ENCODE measurements around the gene CFAP74.

The CFAP74 gene

GRCh38 chr1:2041887-2042286, 38.3 kb upstream of the CFAP74 start:
- Histone ChIP-seq H3K9me3 (ENCODE audit: insufficient read depth, low read length, severe bottlenecking) (no peaks in the 10 kb centered on the region), H3K36me3 (ENCODE audit: insufficient read depth, low read length) (no peaks in the 10 kb centered on the region), H3K4me3 (ENCODE audit: low read depth in 1 of 2, low read length in 2 of 2) (no peak overlapping the region), H3K79me2 (ENCODE audit: insufficient read depth, low read length) (no peaks in the 10 kb centered on the region), H3K4me1 (ENCODE audit: insufficient read depth, low read length) (no peaks in the 10 kb centered on the region), H3K4me2 (ENCODE audit: insufficient read depth, low read length) (no peak overlapping the region), H3K27ac (ENCODE audit: low read length) (no peak overlapping the region), H4K20me1 (ENCODE audit: insufficient read depth, low read length) (no peaks in the 10 kb centered on the region), H2AFZ (ENCODE audit: low read depth, low read length) (no peak overlapping the region), H3K9ac (ENCODE audit: low read depth, low read length) (no peak overlapping the region), H3K27me3 (ENCODE audit: insufficient read depth, low read length, poor library complexity) (peaks cover 17% of the 10 kb centered on the region)
- ATAC-seq (ENCODE audit: insufficient read depth, low read depth) (no peak), DNase-seq (no peak)
- TF ChIP-seq, protein P1, sequence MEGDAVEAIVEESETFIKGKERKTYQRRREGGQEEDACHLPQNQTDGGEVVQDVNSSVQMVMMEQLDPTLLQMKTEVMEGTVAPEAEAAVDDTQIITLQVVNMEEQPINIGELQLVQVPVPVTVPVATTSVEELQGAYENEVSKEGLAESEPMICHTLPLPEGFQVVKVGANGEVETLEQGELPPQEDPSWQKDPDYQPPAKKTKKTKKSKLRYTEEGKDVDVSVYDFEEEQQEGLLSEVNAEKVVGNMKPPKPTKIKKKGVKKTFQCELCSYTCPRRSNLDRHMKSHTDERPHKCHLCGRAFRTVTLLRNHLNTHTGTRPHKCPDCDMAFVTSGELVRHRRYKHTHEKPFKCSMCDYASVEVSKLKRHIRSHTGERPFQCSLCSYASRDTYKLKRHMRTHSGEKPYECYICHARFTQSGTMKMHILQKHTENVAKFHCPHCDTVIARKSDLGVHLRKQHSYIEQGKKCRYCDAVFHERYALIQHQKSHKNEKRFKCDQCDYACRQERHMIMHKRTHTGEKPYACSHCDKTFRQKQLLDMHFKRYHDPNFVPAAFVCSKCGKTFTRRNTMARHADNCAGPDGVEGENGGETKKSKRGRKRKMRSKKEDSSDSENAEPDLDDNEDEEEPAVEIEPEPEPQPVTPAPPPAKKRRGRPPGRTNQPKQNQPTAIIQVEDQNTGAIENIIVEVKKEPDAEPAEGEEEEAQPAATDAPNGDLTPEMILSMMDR (IDR thresholded peaks at IDR 0.05; ENCODE audit: borderline replicate concordance, extremely low read depth, low read length, poor library complexity, severe bottlenecking): no peak
- no peak for TF ChIP-seq EZH2 (IDR thresholded peaks at IDR 0.05; ENCODE audit: borderline replicate concordance, low read depth, low read length, severe bottlenecking)

GRCh38 chr1:2041305-2041704, 37.7 kb upstream of the CFAP74 start:
- Histone ChIP-seq H3K36me3 (ENCODE audit: insufficient read depth, low read length) (no peaks in the 10 kb centered on the region), H3K4me1 (ENCODE audit: insufficient read depth, low read length) (no peaks in the 10 kb centered on the region), H3K9ac (ENCODE audit: low read depth, low read length) (no peak overlapping the region), H3K4me2 (ENCODE audit: insufficient read depth, low read length) (no peak overlapping the region), H3K4me3 (ENCODE audit: low read depth in 1 of 2, low read length in 2 of 2) (no peak overlapping the region), H3K27ac (ENCODE audit: low read length) (no peak overlapping the region), H4K20me1 (ENCODE audit: insufficient read depth, low read length) (no peaks in the 10 kb centered on the region), H2AFZ (ENCODE audit: low read depth, low read length) (no peak overlapping the region), H3K79me2 (ENCODE audit: insufficient read depth, low read length) (no peaks in the 10 kb centered on the region), H3K27me3 (ENCODE audit: insufficient read depth, low read length, poor library complexity) (peaks cover 17% of the 10 kb centered on the region), H3K9me3 (ENCODE audit: insufficient read depth, low read length, severe bottlenecking) (no peaks in the 10 kb centered on the region)
- DNase-seq (no peak), ATAC-seq (ENCODE audit: insufficient read depth, low read depth) (no peak)
- TF ChIP-seq, protein P1 (IDR thresholded peaks at IDR 0.05; ENCODE audit: borderline replicate concordance, extremely low read depth, low read length, poor library complexity, severe bottlenecking): no peak
- TF ChIP-seq EZH2 (IDR thresholded peaks at IDR 0.05; ENCODE audit: borderline replicate concordance, low read depth, low read length, severe bottlenecking): no peak

- Histone ChIP-seq H3K9me3 (ENCODE audit: insufficient read depth, low read length, severe bottlenecking) (no peaks in the 10 kb centered on the region), H2AFZ (ENCODE audit: low read depth, low read length) (no peak overlapping the region), H4K20me1 (ENCODE audit: insufficient read depth, low read length) (no peaks in the 10 kb centered on the region), H3K36me3 (ENCODE audit: insufficient read depth, low read length) (no peaks in the 10 kb centered on the region), H3K9ac (ENCODE audit: low read depth, low read length) (no peak overlapping the region), H3K27me3 (ENCODE audit: insufficient read depth, low read length, poor library complexity) (peaks cover 17% of the 10 kb centered on the region), H3K4me1 (ENCODE audit: insufficient read depth, low read length) (no peaks in the 10 kb centered on the region), H3K4me2 (ENCODE audit: insufficient read depth, low read length) (no peak overlapping the region), H3K4me3 (ENCODE audit: low read depth in 1 of 2, low read length in 2 of 2) (no peak overlapping the region), H3K27ac (ENCODE audit: low read length) (no peak overlapping the region), H3K79me2 (ENCODE audit: insufficient read depth, low read length) (no peaks in the 10 kb centered on the region)
- DNase-seq: no peak
- ATAC-seq (ENCODE audit: insufficient read depth, low read depth): no peak
- TF ChIP-seq EZH2 (IDR thresholded peaks at IDR 0.05; ENCODE audit: borderline replicate concordance, low read depth, low read length, severe bottlenecking): no peak
- TF ChIP-seq, protein P1 (IDR thresholded peaks at IDR 0.05; ENCODE audit: borderline replicate concordance, extremely low read depth, low read length, poor library complexity, severe bottlenecking): no peak
These were observed 35.7 kb upstream of the CFAP74 start for GRCh38 chr1:2039251-2039650.

- H3K4me3 ChIP-seq (ENCODE audit: low read depth in 1 of 2, low read length in 2 of 2): no peak overlapping the region
- H4K20me1 ChIP-seq (ENCODE audit: insufficient read depth, low read length): no peaks in the 10 kb centered on the region
- no peak overlapping the region for H3K9ac ChIP-seq (ENCODE audit: low read depth, low read length)
- no peaks in the 10 kb centered on the region for H3K4me1 ChIP-seq (ENCODE audit: insufficient read depth, low read length)
- DNase-seq (no peak), ATAC-seq (ENCODE audit: insufficient read depth, low read depth) (no peak)
- no peaks in the 10 kb centered on the region for H3K9me3 ChIP-seq (ENCODE audit: insufficient read depth, low read length, severe bottlenecking)
- no peaks in the 10 kb centered on the region for H3K36me3 ChIP-seq (ENCODE audit: insufficient read depth, low read length)
- H3K27ac ChIP-seq (ENCODE audit: low read length): no peak overlapping the region
- no peak overlapping the region for H2AFZ ChIP-seq (ENCODE audit: low read depth, low read length)
- H3K79me2 ChIP-seq (ENCODE audit: insufficient read depth, low read length): no peaks in the 10 kb centered on the region
- TF ChIP-seq, protein P1 (IDR thresholded peaks at IDR 0.05; ENCODE audit: borderline replicate concordance, extremely low read depth, low read length, poor library complexity, severe bottlenecking): no peak
- TF ChIP-seq EZH2 (IDR thresholded peaks at IDR 0.05; ENCODE audit: borderline replicate concordance, low read depth, low read length, severe bottlenecking): no peak
- peaks cover 17% of the 10 kb centered on the region for H3K27me3 ChIP-seq (ENCODE audit: insufficient read depth, low read length, poor library complexity)
- H3K4me2 ChIP-seq (ENCODE audit: insufficient read depth, low read length): no peak overlapping the region
These were observed 34.6 kb upstream of the CFAP74 start for GRCh38 chr1:2038229-2038628.

Data from DND-41 (cell line).